SK-N-SH (cell line): ENCODE results near the gene SYT13. TPM values are rescaled to one million over a fixed set of nuclear protein-coding genes. Genes with fewer than 3 reads are reported as not detected.

Source experiments
- CTCF ChIA-PET: fragments of 300-600, 350-600 bp; formaldehyde crosslinking; extraction: SDS; loops from one replicate; lab custom pipeline; 2021; lab: Yijun Ruan, JAX
- POLR2A ChIA-PET: fragments of 350-600 bp; sonication (Branson Sonifier 250); formaldehyde crosslinking; extraction: SDS; loops from one replicate; lab custom pipeline; 2020; ENCODE audit warnings: antibody characterized with exemption, inconsistent platforms; lab: Yijun Ruan, JAX
- DNase-seq: peaks from one replicate; pipeline ENCODE4 v3.0.0; 2012
- H2AFZ ChIP-seq: fragments of 200-600 bp; sonication (generic); 2 replicates; pipeline ENCODE4 v1.8.1; 2016; ENCODE audit warnings: antibody characterized with exemption, mild to moderate bottlenecking, low read depth
- H3F3A ChIP-seq: fragments of 200-600 bp; sonication (generic); replicated peaks from 2 replicates; pipeline ENCODE3; 2016; ENCODE audit warnings: antibody characterized with exemption, mild to moderate bottlenecking; ENCODE audit not compliant: insufficient read depth
- H3K27ac ChIP-seq, 2 experiments: fragments of 200-500 bp in 1 of 2; fragments of 200-600 bp in 1 of 2; sonication (Bioruptor generic) in 1 of 2; sonication (generic), shearing (Covaris generic) in 1 of 2; 2 replicates each; pipeline versions ENCODE4 v1.5.1 to v1.6.1; 2014 to 2016; ENCODE audit warnings: low read depth in 2 of 2, inconsistent platforms in 1 of 2, low read length in 1 of 2, mild to moderate bottlenecking in 1 of 2, mixed read lengths in 1 of 2
- H3K27me3 ChIP-seq: fragments of 200-600 bp; sonication (generic), shearing (Covaris generic); 2 replicates; pipeline ENCODE4 v1.6.1; 2016; ENCODE audit warnings: mixed run types; ENCODE audit not compliant: insufficient read depth
- H3K36me3 ChIP-seq, 2 experiments: fragments of 200-500 bp in 1 of 2; fragments of 200-600 bp in 1 of 2; sonication (Bioruptor generic) in 1 of 2; sonication (generic) in 1 of 2; replicated peaks in 1 of 2; 2 replicates each; pipeline versions ENCODE3 to v1.5.1; 2014 to 2016; ENCODE audit warnings: low read length in 1 of 2, mild to moderate bottlenecking in 1 of 2; ENCODE audit not compliant: insufficient read depth in 2 of 2, control insufficient read depth in 1 of 2
- H3K4me1 ChIP-seq, 2 experiments: fragments of 200-500 bp in 1 of 2; fragments of 200-600 bp in 1 of 2; sonication (Bioruptor generic) in 1 of 2; sonication (generic), shearing (Covaris generic) in 1 of 2; 2 replicates each; pipeline versions ENCODE4 v1.5.1 to v1.6.1; 2014 to 2016; ENCODE audit warnings: low read depth in 1 of 2, low read length in 1 of 2, mixed run types in 1 of 2; ENCODE audit not compliant: insufficient read depth in 2 of 2, control insufficient read depth in 1 of 2
- H3K4me2 ChIP-seq: fragments of 200-600 bp; sonication (generic), shearing (Covaris generic); 2 replicates; pipeline ENCODE4 v1.6.1; 2017; ENCODE audit warnings: mixed run types
- H3K4me3 ChIP-seq, 2 experiments: fragments of 200-500 bp in 1 of 2; fragments of 200-600 bp in 1 of 2; sonication (Bioruptor generic) in 1 of 2; sonication (generic), shearing (Covaris generic) in 1 of 2; 2 replicates each; pipeline versions ENCODE4 v1.5.1 to v1.8.1; 2014 to 2016; ENCODE audit warnings: low read depth in 2 of 2, inconsistent platforms in 1 of 2, low read length in 1 of 2, mild to moderate bottlenecking in 1 of 2, mixed read lengths in 1 of 2, moderate library complexity in 1 of 2
- H3K79me2 ChIP-seq: fragments of 200-600 bp; sonication (generic); 2 replicates; pipeline ENCODE4 v1.8.1; 2017; ENCODE audit warnings: mild to moderate bottlenecking; ENCODE audit not compliant: insufficient read depth
- H3K9ac ChIP-seq: fragments of 200-600 bp; sonication (generic); 2 replicates; pipeline ENCODE4 v1.6.1; 2017; ENCODE audit warnings: mixed run types
- H3K9me2 ChIP-seq: fragments of 200-600 bp; sonication (generic); 2 replicates; pipeline ENCODE4 v1.6.1; 2017; ENCODE audit warnings: mixed run types
- H3K9me3 ChIP-seq: fragments of 200-600 bp; sonication (generic); 2 replicates; pipeline ENCODE4 v1.6.1; 2017; ENCODE audit warnings: mixed run types, mild to moderate bottlenecking, moderate library complexity
- H4K20me1 ChIP-seq: fragments of 200-600 bp; sonication (generic); 2 replicates; pipeline ENCODE4 v1.6.1; 2017; ENCODE audit warnings: mild to moderate bottlenecking, mixed run types; ENCODE audit not compliant: insufficient read depth
- ELF1 ChIP-seq: IDR thresholded peaks from 2 replicates; pipeline ENCODE4 v1.4.0; 2012
- GABPA ChIP-seq: IDR thresholded peaks from 2 replicates; pipeline ENCODE4 v1.4.0; 2012; ENCODE audit warnings: low read depth, mild to moderate bottlenecking
- GATA2 ChIP-seq: sonication (generic); formaldehyde crosslinking; IDR thresholded peaks from 2 replicates; pipeline ENCODE4 v1.5.0; 2020; ENCODE audit warnings: mild to moderate bottlenecking, missing genetic modification reagents
- IRF3 ChIP-seq: fragments of 150-350 bp; IDR thresholded peaks from 2 replicates; pipeline ENCODE4 v1.6.1; 2016; ENCODE audit warnings: mild to moderate bottlenecking, low read depth, low read length
- JUND ChIP-seq: IDR thresholded peaks from 2 replicates; pipeline ENCODE4 v1.4.0; 2012
- MAX ChIP-seq: IDR thresholded peaks from 2 replicates; pipeline ENCODE4 v1.4.0; 2012; ENCODE audit warnings: low read depth
- MEF2A ChIP-seq: IDR thresholded peaks from 2 replicates; pipeline ENCODE4 v1.4.0; 2012; ENCODE audit warnings: low read depth, borderline replicate concordance
- RCOR1 ChIP-seq: fragments of 150-350 bp; IDR thresholded peaks from 2 replicates; pipeline ENCODE4 v1.6.1; 2017; ENCODE audit warnings: antibody characterized with exemption, low read length
- RXRA ChIP-seq: IDR thresholded peaks from 2 replicates; pipeline ENCODE4 v1.4.0; 2012; ENCODE audit warnings: low read depth, mild to moderate bottlenecking, borderline replicate concordance
- TAF1 ChIP-seq: IDR thresholded peaks from 2 replicates; pipeline ENCODE4 v1.6.1; 2012; ENCODE audit warnings: low read depth, mild to moderate bottlenecking, low read length, moderate library complexity, borderline replicate concordance
- TCF12 ChIP-seq: IDR thresholded peaks from 2 replicates; pipeline ENCODE4 v1.4.0; 2012
- WGBS: methylation state at CpG from one replicate; pipeline ENCODE4 v1.1.6; 2017; ENCODE audit warnings: low lambda C conversion rate; 5-methylcytosine and 5-hydroxymethylcytosine counted together
- polyA plus RNA-seq, 3 experiments: library from polyadenylated mRNA; depleted of rRNA; stranded (reverse); fragments of >200 nt; gene quantifications; 2 replicates each; pipeline ENCODE4 v1.2.3, GENCODE V29; 2012

The SYT13 gene
- polyA plus RNA-seq, 1 of the 3 experiments (the other 2 are of a cell fraction) = not detected

- Histone ChIP-seq H3K9ac (no peak overlapping the region), H2AFZ (no peak overlapping the region), H3K36me3 (no peaks in the 10 kb centered on the region), H3K79me2 (no peaks in the 10 kb centered on the region), H3F3A (no peaks in the 10 kb centered on the region), H3K9me3 (no peaks in the 10 kb centered on the region), H3K27me3 (no peaks in the 10 kb centered on the region; the same call in 1 of the 2 replicates), H4K20me1 (no peaks in the 10 kb centered on the region), H3K9me2 (no peaks in the 10 kb centered on the region), H3K4me1 (peaks cover 0 to 2% of the 10 kb centered on the region in 2 experiments; a peak in 1 of 4 replicates), H3K4me2 (no peak overlapping the region), H3K4me3 (no peak overlapping the region), H3K27ac (no peak overlapping the region)
- ChIA-PET CTCF (interaction anchor here (0.6 to 5.5 kb wide), 35 partner anchors 10 to 296 kb away, joined by 3 to 43 read pairs (median 6); partner anchors contain the start of gene SYT13), POLR2A (no interaction called here)
- DNase-seq = no peak
- WGBS = 60% methylated on average over 4 of the region's 5 CpGs
- TF ChIP-seq JUND (no peak), TAF1 (no peak), RCOR1 (no peak), TCF12 (no peak), MAX (no peak)
Observed at GRCh38 chr11:45232341-45233080, 53.6 kb downstream of the SYT13 start.

GRCh38 chr11:45229401-45230020, 56.6 kb downstream of the SYT13 start:
- CTCF ChIA-PET = interaction anchor here (0.9 to 2.1 kb wide), 6 partner anchors 9 to 293 kb away, joined by 3 to 6 read pairs (median 4); no protein-coding TSS in a partner anchor
- Histone ChIP-seq H3K27me3 (no peaks in the 10 kb centered on the region), H3K27ac (no peak overlapping the region), H3K9me2 (no peaks in the 10 kb centered on the region), H3K4me1 (peaks cover 0 to 2% of the 10 kb centered on the region in 2 experiments; a peak in 1 of 4 replicates), H3K4me2 (no peak overlapping the region), H4K20me1 (no peaks in the 10 kb centered on the region), H3K4me3 (no peak overlapping the region), H2AFZ (no peak overlapping the region), H3K9ac (no peak overlapping the region), H3K9me3 (no peaks in the 10 kb centered on the region), H3F3A (no peaks in the 10 kb centered on the region), H3K36me3 (peaks cover 0 to 12% of the 10 kb centered on the region in 2 experiments), H3K79me2 (no peaks in the 10 kb centered on the region)
- DNase-seq = no peak
- POLR2A ChIA-PET = no interaction called here
- TF ChIP-seq TCF12 (no peak), IRF3 (no peak), GABPA (no peak), GATA2 (no peak), RCOR1 (no peak), MEF2A (no peak), ELF1 (no peak), RXRA (no peak)
- WGBS = 73% methylated on average over 5 of the region's 5 CpGs
